ENCODE measurements around the gene PPM1F.

PPM1F gene

DNA sequence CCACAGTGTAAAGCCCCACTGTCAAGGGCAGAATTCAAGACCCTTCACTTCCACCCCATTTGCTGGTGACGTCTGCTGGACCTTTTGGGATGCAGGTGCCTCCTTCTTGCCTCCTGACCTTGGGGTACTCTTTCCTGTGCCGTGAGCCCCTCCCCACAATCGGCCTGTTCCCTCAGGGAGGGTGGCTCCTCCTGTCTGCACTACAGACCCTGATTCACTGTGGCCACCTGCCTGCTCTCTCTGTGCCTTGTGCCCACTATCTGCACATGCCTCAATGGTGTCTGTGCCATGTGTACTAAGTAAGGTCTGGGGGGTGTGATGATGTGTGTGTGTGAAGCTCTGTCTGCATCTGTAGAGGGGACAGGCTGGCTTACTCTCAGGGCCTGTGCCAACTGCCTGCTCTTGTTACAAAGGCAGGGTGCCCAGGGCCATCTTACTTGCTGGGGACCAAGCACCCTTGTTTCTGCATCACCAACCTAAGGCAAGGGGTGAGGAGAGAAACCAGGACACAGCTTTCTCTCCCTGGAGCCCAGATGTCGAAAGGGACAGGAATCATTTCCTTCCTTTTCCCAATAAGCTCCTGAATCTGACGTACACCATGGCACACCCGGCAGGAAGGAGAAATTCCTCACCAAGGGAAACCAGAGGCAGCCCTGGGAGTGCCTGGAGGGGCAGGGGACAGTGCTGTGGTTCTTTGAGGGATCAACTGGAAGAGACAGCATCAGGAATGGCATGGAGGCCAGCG, 3.7 kb downstream of the PPM1F start:
- DNase-seq (ENCODE audit: insufficient read length, low spot score) (no peak), FAIRE-seq (no peak)
- no peak for TF ChIP-seq CTCF (IDR thresholded peaks at IDR 0.05; ENCODE audit: insufficient read depth, missing control alignments)

GRCh38 chr22:21948390-21948789, 4.3 kb downstream of the PPM1F start:
- FAIRE-seq (no peak), DNase-seq (ENCODE audit: insufficient read length, low spot score) (no peak)
- no peak for TF ChIP-seq CTCF (IDR thresholded peaks at IDR 0.05; ENCODE audit: insufficient read depth, missing control alignments)

GRCh38 chr22:21947040-21948014, 5.3 kb downstream of the PPM1F start:
- DNase-seq (ENCODE audit: insufficient read length, low spot score) = no peak
- TF ChIP-seq CTCF (IDR thresholded peaks at IDR 0.05; ENCODE audit: insufficient read depth, missing control alignments) = peak; percentile 6
- FAIRE-seq = no peak

DNA sequence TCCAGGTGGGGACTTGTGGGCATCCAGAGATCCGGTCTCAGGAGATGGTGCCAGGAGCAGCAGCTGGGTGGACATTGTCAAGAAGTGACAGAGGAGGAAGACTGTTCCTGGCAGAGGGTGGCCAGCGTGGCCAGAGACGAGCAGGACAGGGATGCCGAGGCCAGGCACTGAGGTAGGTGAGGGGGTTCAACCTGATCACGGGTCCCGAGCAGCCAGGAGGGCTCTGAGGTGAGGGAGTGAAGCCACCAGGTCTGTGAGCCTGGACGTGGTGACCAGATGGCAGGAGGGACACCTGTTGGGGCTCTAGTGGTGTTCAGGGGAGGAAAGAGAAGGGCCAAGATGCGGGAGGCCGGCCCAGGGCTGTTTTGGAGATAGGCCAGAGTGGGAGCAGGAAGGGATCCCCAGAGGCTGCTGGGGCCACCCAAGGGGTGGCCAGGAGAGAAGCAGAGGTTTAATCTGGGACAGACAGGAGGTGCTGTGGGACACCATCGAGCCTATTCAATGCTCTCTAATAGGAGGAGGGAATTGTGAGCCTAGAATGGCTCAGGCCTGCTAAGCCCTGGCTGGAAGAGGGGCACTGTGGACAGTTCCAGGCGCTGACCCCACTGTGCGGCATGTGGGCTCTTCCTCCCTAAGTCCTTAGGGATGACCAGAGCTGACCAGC, 6.3 kb downstream of the PPM1F start:
- DNase-seq (ENCODE audit: insufficient read length, low spot score) (no peak), FAIRE-seq (no peak)
- TF ChIP-seq CTCF (IDR thresholded peaks at IDR 0.05; ENCODE audit: insufficient read depth, missing control alignments) = no peak

GRCh38 chr22:21945453-21946261, 7.0 kb downstream of the PPM1F start:
- no peak for FAIRE-seq
- no peak for TF ChIP-seq CTCF (IDR thresholded peaks at IDR 0.05; ENCODE audit: insufficient read depth, missing control alignments)
- no peak for DNase-seq (ENCODE audit: insufficient read length, low spot score)

DNA sequence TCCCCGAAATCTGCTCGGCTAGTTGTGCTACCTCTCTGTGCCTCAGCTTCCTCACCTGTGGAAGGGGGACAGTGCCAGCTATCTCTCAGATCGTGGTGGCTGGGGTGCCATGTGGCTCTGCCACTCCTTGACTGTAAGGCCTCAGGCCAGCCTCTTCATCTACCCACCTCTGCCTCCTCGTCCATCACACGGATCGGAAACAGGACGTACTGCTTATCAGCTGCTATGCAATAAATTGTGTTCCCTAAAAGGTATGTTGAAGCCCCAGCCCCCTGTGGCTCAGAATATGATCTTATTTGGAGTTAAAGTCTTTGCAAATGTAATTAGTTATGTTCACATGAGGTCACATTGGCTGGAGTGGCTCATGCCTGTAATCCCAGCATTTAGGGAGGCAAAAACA, 7.8 kb downstream of the PPM1F start:
- FAIRE-seq = no peak
- no peak for TF ChIP-seq CTCF (IDR thresholded peaks at IDR 0.05; ENCODE audit: insufficient read depth, missing control alignments)
- DNase-seq (ENCODE audit: insufficient read length, low spot score) = no peak

All from D721Med (cell line).